ENCODE measurements around the gene COL5A2. TPM values are rescaled to one million over a fixed set of nuclear protein-coding genes. Genes with fewer than 3 reads are reported as not detected.

COL5A2 gene
- total RNA-seq, 4 donors from 2014 or later: 34.7 to 60.4 (median 51.4) TPM

DNA sequence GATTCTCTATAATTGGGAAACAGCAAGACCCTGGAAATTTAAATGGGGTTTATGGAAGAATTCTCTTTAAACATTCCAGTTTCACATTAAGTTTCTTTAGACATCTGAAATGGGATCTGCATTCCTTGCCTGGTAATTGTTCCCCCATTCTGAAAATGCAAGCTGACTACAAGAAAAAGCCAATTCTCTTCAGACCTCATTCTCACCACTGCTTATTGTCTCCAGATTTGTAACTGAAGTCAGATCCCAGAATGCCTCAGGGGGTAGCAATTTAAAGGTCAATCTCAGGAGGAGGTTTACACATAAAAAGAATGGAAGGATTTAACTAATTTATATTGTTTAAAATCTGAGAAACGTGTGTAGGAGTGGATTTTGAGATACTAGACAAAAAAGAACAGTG, 164.2 kb downstream of the COL5A2 start:
- H3K27ac ChIP-seq: no peak overlapping the region
- H3K9me3 ChIP-seq: no peaks in the 10 kb centered on the region
- H3K27me3 ChIP-seq: no peaks in the 10 kb centered on the region
- H3K4me3 ChIP-seq: no peak overlapping the region
- H3K36me3 ChIP-seq: peaks cover 0 to 12% (median 0%) of the 10 kb centered on the region in 3 donors
- DNase-seq (ENCODE audit: low spot score in 2 of 2): no peak
- H3K4me1 ChIP-seq: peaks cover 0 to 10% (median 0%) of the 10 kb centered on the region in 4 donors
- WGBS, 2 donors: 28 to 42% methylated on average over 1 of the region's 1 CpG
- TF ChIP-seq POLR2A (IDR thresholded peaks at IDR 0.05) (no peak), EP300 (IDR thresholded peaks at IDR 0.05) (no peak), CTCF (IDR thresholded peaks at IDR 0.05) (no peak)

- no peak for DNase-seq (ENCODE audit: low spot score in 2 of 2)
- WGBS, 2 donors: 46 to 56% methylated on average over 2 of the region's 2 CpGs
- H3K9me3 ChIP-seq: no peaks in the 10 kb centered on the region
- peak overlapping the region in 2 of 4 donors; percentile 19 to 45 for H3K27ac ChIP-seq
- peaks cover 0 to 20% (median 0%) of the 10 kb centered on the region in 3 donors for H3K36me3 ChIP-seq
- no peak overlapping the region for H3K4me3 ChIP-seq
- peaks cover 0 to 16% (median 0%) of the 10 kb centered on the region in 4 donors for H3K4me1 ChIP-seq
- no peak for TF ChIP-seq POLR2A (IDR thresholded peaks at IDR 0.05)
- no peak for TF ChIP-seq EP300 (IDR thresholded peaks at IDR 0.05)
- no peak for TF ChIP-seq CTCF (IDR thresholded peaks at IDR 0.05)
- no peaks in the 10 kb centered on the region for H3K27me3 ChIP-seq
These were observed 165.0 kb downstream of the COL5A2 start for GRCh38 chr2:189014449-189015138.

DNA sequence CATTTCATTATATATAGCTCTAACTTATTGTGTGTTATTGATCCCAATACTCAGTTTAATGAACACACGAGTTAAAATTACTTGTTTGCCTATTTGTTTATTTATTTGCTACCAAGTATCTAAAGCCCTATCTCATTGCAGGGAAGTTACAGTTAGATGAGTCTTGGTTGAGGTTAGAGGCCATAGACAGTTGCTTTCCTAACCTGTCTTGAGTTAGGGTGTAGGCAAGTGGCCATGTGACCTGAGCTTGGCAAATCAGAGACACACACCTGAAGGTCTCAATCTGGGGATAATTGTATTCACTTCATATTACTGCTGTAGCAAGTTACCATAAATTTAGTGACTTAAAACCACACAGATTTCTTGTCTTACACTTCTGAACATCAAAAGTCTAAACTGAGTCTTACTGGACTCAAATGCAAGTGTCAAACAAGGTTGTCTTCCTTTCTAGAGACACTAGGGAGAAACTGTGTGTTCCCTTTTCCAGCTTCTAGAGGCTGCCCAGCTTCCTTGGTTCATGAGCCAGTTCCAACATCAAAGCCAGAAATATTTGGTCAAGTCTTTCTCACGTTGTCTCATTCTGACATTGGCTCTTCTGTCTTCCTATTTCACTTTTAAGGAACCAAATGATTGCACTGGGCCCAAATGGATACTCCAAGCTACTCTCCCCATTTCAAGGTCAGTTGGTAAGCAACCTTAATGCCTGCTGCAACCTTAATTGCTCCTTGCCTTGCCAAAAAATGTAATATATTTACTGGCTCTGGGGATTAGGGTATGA, 165.7 kb downstream of the COL5A2 start:
- TF ChIP-seq EP300 (IDR thresholded peaks at IDR 0.05) (no peak), POLR2A (IDR thresholded peaks at IDR 0.05) (no peak), CTCF (IDR thresholded peaks at IDR 0.05) (no peak)
- WGBS, 2 donors: 59 to 73% methylated on average over 2 of the region's 2 CpGs
- H3K27ac ChIP-seq: peak overlapping the region in 2 of 4 donors; percentile 19 to 45
- peaks cover 0 to 27% (median under 1%) of the 10 kb centered on the region in 3 donors for H3K36me3 ChIP-seq
- no peaks in the 10 kb centered on the region for H3K9me3 ChIP-seq
- H3K4me3 ChIP-seq: no peak overlapping the region
- H3K27me3 ChIP-seq: no peaks in the 10 kb centered on the region
- peaks cover 0 to 16% (median 0%) of the 10 kb centered on the region in 4 donors for H3K4me1 ChIP-seq
- no peak for DNase-seq (ENCODE audit: low spot score in 2 of 2)

DNA sequence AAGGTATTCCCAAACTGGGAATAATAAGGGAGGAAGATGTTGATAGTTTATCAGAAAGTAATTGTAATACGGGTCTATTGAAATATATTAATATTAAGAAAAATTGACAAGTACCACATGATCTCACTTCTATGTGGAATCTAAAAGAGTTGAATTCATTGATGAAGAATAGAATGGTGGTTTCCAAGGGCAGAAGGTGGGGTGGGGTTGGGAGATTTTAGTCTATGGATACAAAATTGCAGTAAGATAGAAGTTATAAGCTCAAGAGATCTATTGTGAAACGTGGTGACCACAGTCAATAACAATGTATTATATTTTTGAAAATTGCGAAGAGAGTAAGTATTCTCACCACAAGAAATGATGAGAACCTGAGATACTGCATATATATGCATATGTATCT, 166.5 kb downstream of the COL5A2 start:
- no peak for TF ChIP-seq POLR2A (IDR thresholded peaks at IDR 0.05)
- TF ChIP-seq CTCF (IDR thresholded peaks at IDR 0.05): no peak
- no peak for TF ChIP-seq EP300 (IDR thresholded peaks at IDR 0.05)
- 71 to 75% methylated on average over 3 of the region's 3 CpGs for WGBS, 2 donors
- H3K27ac ChIP-seq: peak overlapping the region in 1 of 4 donors; percentile 17
- H3K4me1 ChIP-seq: peaks cover 0 to 16% (median 0%) of the 10 kb centered on the region in 4 donors
- no peak overlapping the region for H3K4me3 ChIP-seq
- no peak for DNase-seq (ENCODE audit: low spot score in 2 of 2)
- peaks cover 0 to 35% (median 6%) of the 10 kb centered on the region in 3 donors for H3K36me3 ChIP-seq
- no peaks in the 10 kb centered on the region for H3K9me3 ChIP-seq
- H3K27me3 ChIP-seq: no peaks in the 10 kb centered on the region

DNA sequence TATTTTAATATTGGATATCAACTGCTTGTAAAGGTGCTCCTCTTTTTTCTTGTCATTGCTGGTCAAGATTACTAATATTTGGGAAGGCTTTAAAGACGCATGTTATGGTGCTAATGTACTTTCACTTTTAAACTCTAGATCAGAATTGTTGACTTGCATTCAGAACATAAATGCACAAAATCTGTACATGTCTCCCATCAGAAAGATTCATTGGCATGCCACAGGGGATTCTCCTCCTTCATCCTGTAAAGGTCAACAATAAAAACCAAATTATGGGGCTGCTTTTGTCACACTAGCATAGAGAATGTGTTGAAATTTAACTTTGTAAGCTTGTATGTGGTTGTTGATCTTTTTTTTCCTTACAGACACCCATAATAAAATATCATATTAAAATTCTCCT, 167.2 kb downstream of the COL5A2 start:
- H3K4me3 ChIP-seq: no peak overlapping the region
- WGBS, 2 donors: 63 to 72% methylated on average over 1 of the region's 1 CpG
- H3K27ac ChIP-seq: peak overlapping the region in 1 of 4 donors; percentile 64
- no peaks in the 10 kb centered on the region for H3K9me3 ChIP-seq
- H3K4me1 ChIP-seq: peaks cover 0 to 16% (median 0%) of the 10 kb centered on the region in 4 donors
- no peak for TF ChIP-seq EP300 (IDR thresholded peaks at IDR 0.05)
- no peak for TF ChIP-seq CTCF (IDR thresholded peaks at IDR 0.05)
- TF ChIP-seq POLR2A (IDR thresholded peaks at IDR 0.05): no peak
- H3K27me3 ChIP-seq: no peaks in the 10 kb centered on the region
- DNase-seq (ENCODE audit: low spot score in 2 of 2): no peak
- peaks cover 0 to 42% (median 6%) of the 10 kb centered on the region in 3 donors for H3K36me3 ChIP-seq
